NCI-H187 treated with DMSO at 0.1 percent for 48 hours (cell line): ENCODE results near the gene OR4D2.

Experiments
- DNase-seq: peaks from one replicate; lab custom pipeline; 2025; lab: John Stamatoyannopoulos, UW

Gene OR4D2

DNA sequence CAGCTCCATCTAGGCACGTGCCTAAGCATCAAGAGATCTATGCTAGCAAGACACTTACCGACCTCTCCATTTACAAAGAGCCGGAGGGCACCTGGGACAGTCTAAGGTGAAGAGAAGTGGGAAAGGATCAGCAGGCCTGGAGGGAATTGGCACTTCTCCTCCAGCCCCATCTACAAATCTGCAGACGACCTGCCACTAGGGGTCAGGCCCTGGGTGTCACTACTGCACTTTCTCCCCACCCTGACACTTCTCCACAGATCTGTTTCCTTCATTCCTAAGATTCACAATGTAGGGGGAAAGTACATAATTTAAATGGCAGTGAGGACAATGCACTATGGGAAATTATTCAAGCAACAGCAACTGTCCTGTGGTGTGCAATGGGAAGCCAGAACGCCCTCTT lies 44.1 kb downstream of the OR4D2 start:
- no peak for DNase-seq

DNA sequence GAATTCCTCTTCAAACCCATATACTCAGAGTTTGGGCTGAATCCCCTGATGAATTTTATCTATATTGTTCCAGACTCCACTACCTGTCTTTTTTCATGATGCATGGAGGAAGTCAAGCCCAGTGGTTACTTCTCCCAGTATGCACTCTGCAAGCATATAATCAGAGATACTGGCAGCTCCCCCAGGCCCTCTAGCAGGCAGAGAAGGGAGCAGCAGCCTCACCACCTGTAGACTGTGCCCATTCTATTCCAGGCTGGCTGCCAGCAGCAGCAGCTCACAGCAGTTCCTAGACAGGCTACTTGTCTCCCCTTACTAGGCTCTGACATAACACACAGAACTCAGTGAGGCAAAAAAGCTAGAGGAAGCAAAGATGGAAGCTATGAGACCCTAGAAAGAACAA lies 48.9 kb downstream of the OR4D2 start:
- no peak for DNase-seq

DNA sequence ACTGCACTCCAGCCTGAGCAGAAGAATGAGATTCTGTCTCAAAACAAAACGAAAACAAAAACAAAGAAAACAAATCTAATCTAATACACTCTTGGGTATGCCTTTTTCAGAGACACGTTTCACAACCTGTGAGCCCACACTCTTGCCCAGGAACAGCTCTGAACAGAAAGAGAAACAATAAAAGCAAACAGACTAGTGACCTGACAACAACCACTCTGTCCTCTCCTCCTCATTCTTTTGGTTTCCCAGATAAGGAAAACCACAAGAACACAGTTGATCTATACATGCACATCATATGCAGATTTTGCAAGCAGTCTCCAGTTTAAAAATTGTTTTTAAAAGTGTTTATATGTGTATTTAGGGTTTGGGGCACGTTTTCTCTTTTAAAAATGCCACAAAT lies 51.0 kb downstream of the OR4D2 start:
- DNase-seq: no peak

DNA sequence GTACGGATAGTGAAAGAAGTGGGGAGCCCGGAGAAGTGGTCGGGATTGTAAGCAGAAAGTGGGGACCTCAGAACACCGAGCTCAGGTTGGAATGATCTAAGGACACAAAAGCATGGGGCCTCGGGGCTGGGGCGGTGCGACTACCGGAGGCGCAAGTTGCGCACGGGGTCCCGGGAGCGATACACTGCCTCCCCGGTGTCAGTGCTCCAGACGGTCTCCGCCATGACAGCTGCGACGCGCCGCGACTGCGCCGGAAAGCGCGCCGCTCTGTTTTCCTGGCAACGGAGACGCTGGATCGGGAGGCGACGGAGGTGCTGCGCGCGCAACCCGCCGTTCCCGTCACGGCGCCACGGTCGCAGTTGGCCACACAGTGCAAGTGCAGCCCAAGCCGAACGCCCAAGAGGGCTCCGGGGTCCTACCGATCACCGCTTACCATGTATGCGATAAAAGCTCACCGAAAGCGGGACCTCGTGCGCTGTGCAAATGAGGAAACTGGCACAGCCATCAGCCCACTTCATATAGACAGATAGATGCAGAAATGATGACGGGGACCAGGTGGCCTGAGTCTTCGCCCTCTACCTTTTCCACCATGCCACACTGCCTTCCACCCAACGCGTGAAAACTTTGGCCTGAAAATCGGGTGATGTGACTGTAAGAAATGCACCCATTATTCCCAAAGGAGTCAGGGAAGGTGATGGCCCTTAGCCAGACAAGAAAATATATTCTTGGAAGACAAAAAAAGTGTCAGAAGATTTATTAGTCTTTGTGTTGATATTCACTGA lies 52.4 kb downstream of the OR4D2 start, which contains the start of gene MKS1:
Gene MKS1, minus strand, starts transcription at position 249 of the 782 bp plus-strand sequence. Its CDS starts 25 bp downstream, at position 224.
- DNase-seq: peak; percentile 67

DNA sequence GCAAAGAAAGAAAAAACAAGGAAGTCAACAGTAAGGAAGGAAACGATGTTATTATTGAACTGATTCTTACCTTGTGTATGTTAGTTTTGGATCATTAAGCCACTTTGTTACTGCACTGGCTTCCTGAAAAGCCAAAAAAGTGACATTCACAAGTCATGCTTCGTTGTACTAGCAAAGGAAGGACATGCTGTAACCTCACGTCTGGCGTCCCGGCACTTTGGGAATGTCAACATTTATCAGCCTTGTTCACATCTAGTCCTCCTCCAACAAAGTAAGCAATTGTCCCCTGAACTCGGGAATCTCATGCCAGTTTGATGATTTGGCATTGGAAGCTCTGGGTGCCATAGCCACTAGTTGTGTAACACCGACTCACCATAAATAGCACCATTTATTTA lies 53.0 kb downstream of the OR4D2 start:
- DNase-seq: no peak
